Suprapubic skin (tissue), 4 donors: Measurements from ENCODE around the gene RPL27. TPM values are rescaled to one million over a fixed set of nuclear protein-coding genes. Genes with fewer than 3 reads are reported as not detected.

Experiments
- DNase-seq, 2 donors: peaks; one replicate each; pipeline ENCODE4 v3.0.0-alpha.2; 2019; ENCODE audit warnings: low spot score in 2 of 2
- H3K27ac ChIP-seq: fragments of 200-600 bp; sonication (generic); one replicate; pipeline ENCODE4 v1.5.1; 2019
- H3K27me3 ChIP-seq: fragments of 200-600 bp; sonication (generic); one replicate; pipeline ENCODE4 v1.5.1; 2019
- H3K36me3 ChIP-seq: fragments of 200-600 bp; sonication (generic); one replicate; pipeline ENCODE4 v1.5.1; 2019
- H3K4me1 ChIP-seq: fragments of 200-600 bp; sonication (generic); one replicate; pipeline ENCODE4 v1.5.1; 2019
- H3K4me3 ChIP-seq: fragments of 200-600 bp; sonication (generic); one replicate; pipeline ENCODE4 v1.5.1; 2019; ENCODE audit warnings: mild to moderate bottlenecking
- H3K9me3 ChIP-seq: fragments of 200-600 bp; sonication (generic); one replicate; pipeline ENCODE4 v1.5.1; 2019
- EP300 ChIP-seq: sonication (generic); formaldehyde crosslinking; IDR thresholded peaks from one replicate; pipeline ENCODE4 v1.6.1; 2017; ENCODE audit warnings: antibody characterized with exemption
- POLR2A ChIP-seq, 2 donors: fragments of 450-650 bp; IDR thresholded peaks; one replicate each; pipeline ENCODE4 v1.6.1; 2017; ENCODE audit warnings: antibody characterized with exemption in 2 of 2, mild to moderate bottlenecking in 2 of 2, moderate library complexity in 2 of 2
- POLR2AphosphoS5 ChIP-seq, 3 donors: sonication (generic); formaldehyde crosslinking; IDR thresholded peaks; one replicate each; pipeline ENCODE4 v1.6.1; 2017; ENCODE audit warnings: antibody characterized with exemption in 3 of 3
- WGBS: methylation state at CpG from one replicate; pipeline ENCODE4 v1.1.5; 2018; 5-methylcytosine and 5-hydroxymethylcytosine counted together
- total RNA-seq, 4 donors: library from RNA; depleted of rRNA; stranded (reverse); fragments of >200 nt; gene quantifications; one replicate each; pipeline ENCODE4 v1.1.0, GENCODE V29; 2016
- TF ChIP-seq, protein P1 (sequence below), 2 donors: fragments of 200-600 bp in 1 of 2; fragments of 450-650 bp in 1 of 2; sonication (generic) in 1 of 2; IDR thresholded peaks; one replicate each; pipeline ENCODE4 v1.5.1; 2016 to 2019; ENCODE audit warnings: antibody characterized with exemption in 2 of 2, mild to moderate bottlenecking in 1 of 2, moderate library complexity in 1 of 2

The RPL27 gene
- total RNA-seq, 4 donors from 2014 or later: 968 to 1,986 (median 1,251) TPM

DNA sequence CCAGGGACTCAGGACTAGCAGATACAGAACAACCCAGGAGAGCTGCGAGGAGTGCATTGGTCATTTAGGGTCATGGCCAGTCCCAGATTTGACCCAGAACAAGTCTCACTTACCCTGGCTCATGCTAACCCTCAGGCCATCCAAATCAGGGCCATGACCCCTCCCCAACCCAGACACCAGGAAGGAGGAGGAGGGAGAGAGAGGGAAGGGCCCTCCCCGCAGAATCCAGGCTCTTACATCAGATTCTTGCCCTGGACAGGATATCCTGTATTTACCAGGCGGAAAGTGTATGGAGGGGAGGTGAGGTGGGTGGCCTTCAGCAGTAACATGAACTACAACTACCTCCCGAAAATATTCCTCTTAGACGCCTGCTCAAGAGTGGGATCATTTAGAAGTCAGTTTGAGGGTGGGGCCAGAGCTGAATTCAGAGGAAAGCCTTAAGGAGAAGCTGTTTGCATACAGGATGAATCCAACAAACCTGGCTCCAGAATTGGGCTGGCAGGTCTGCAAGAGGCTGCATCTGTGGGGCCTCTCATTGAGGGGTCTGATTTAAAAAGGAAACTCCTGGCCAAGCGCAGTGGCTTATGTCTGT is 21.9 kb downstream of the RPL27 start:
- no peaks in the 10 kb centered on the region for H3K9me3 ChIP-seq
- no peak for DNase-seq
- peaks cover 26% of the 10 kb centered on the region for H3K36me3 ChIP-seq
- 54% methylated on average over 6 of the region's 6 CpGs for whole genome bisulfite sequencing
- H3K27me3 ChIP-seq: no peaks in the 10 kb centered on the region
- H3K4me3 ChIP-seq: peak overlapping the region; percentile 95
- no peak for TF ChIP-seq POLR2A (IDR thresholded peaks at IDR 0.05)
- no peak for TF ChIP-seq POLR2AphosphoS5 (IDR thresholded peaks at IDR 0.05)
- no peak for TF ChIP-seq EP300
- TF ChIP-seq, protein P1, sequence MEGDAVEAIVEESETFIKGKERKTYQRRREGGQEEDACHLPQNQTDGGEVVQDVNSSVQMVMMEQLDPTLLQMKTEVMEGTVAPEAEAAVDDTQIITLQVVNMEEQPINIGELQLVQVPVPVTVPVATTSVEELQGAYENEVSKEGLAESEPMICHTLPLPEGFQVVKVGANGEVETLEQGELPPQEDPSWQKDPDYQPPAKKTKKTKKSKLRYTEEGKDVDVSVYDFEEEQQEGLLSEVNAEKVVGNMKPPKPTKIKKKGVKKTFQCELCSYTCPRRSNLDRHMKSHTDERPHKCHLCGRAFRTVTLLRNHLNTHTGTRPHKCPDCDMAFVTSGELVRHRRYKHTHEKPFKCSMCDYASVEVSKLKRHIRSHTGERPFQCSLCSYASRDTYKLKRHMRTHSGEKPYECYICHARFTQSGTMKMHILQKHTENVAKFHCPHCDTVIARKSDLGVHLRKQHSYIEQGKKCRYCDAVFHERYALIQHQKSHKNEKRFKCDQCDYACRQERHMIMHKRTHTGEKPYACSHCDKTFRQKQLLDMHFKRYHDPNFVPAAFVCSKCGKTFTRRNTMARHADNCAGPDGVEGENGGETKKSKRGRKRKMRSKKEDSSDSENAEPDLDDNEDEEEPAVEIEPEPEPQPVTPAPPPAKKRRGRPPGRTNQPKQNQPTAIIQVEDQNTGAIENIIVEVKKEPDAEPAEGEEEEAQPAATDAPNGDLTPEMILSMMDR (IDR thresholded peaks at IDR 0.05): no peak
- peak overlapping the region; percentile 91 for H3K27ac ChIP-seq
- H3K4me1 ChIP-seq: peaks cover 67% of the 10 kb centered on the region

DNA sequence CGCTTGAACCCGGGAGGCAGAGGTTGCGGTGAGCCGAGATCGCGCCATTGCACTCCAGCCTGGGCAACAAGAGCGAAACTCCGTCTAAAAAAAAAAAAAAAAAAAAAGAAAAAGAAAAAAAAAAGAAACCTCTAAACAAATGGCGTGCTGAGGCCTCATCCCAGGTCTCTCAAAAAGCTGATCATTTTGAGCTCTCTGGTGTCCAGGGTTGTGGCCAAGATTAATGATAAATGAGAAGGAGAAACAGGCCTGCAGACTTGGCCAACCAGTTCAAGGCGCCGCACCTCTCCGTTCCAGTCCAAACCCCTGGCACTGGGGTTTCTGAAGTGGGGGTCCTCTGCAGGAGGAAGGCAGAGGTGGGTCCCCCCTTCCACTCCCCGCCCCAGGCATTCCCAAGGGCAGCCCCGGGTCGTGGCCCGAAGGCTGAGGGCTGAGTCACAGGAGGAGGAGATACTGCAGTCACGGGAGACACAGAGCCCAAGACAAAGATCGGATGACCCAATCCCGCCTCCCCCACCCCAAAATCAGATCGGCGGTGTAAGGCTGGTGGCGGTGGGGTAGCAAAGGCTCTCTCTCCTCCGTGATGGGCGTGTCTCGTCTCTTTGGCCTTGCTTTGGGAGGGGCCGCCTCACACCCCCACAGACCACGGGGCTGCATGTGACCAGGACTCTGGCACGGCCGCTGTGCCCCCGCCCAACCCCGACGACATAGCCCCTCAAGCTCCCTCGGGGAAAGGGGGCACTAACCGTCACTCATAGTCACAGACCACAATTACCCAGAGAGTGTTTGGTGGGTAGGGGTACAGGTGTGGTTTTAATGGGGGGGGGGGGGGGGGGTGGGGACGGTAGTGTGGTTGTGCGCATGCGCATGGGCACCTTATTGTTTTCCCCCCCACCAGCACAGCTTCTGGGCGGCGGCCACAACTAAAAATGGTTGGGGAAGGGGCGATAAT is 22.8 kb downstream of the RPL27 start:
- H3K9me3 ChIP-seq: no peaks in the 10 kb centered on the region
- H3K36me3 ChIP-seq: peaks cover 19% of the 10 kb centered on the region
- TF ChIP-seq POLR2AphosphoS5 (IDR thresholded peaks at IDR 0.05): peak in 2 of 3 donors; percentile 25 to 38
- TF ChIP-seq, protein P1 (IDR thresholded peaks at IDR 0.05): no peak
- TF ChIP-seq EP300: no peak
- TF ChIP-seq POLR2A (IDR thresholded peaks at IDR 0.05): peak in 1 of 2 donors; percentile 52
- H3K27ac ChIP-seq: peak overlapping the region; percentile 91
- peak; percentile 91 to 92 for DNase-seq
- WGBS: 32% methylated on average over 27 of the region's 40 CpGs
- H3K4me3 ChIP-seq: peak overlapping the region; percentile 95
- H3K4me1 ChIP-seq: peaks cover 65% of the 10 kb centered on the region
- no peaks in the 10 kb centered on the region for H3K27me3 ChIP-seq

DNA sequence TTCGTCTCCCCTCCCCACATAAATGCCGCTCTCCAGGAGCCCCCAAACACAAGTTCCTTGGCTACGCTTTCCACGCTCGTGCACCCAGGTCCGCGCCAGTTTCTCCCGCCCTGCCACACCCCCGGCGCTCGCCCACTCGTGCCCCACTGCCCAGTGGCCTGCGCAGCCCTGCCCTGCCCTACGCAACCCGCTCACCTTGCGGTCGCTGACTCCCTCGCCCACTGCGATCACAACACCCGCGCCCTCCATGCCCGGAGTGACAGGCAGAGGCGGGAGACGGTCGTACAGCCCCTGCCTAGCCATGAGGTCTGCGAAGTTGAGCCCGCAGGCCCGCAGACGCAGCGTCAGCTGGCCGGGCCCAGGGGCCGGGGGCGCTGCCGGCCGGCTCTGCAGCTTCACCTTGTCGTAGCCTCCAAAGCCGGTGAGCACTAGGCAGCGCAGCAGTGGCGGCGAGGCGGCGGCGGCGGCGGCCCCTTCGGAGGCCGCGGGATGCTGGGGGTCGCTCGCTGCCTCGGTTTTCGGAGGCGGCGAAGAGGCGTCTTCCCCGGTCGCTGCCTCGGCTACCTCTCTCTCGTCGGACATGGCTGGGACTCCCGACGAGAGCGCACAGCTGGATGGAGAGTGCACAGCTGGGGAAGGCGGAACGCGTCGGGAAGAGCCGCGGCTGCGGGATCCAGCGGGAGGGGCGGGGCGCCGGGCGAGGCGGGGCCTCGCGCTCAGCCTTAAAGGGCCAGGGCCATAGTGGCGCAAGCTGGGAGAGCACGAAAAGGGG is 23.7 kb downstream of the RPL27 start, which contains the start of gene VAT1:
TSS of gene VAT1 (minus strand) at position 645 of the 772 bp plus-strand sequence. CDS start at position 582, 63 bp downstream.
- Histone ChIP-seq H3K9me3 (no peaks in the 10 kb centered on the region), H3K4me1 (peaks cover 56% of the 10 kb centered on the region), H3K4me3 (peak within 1 kb of the TSS; percentile 95), H3K27ac (peak within 1 kb of the TSS; percentile 91), H3K36me3 (peaks cover 11% of the 10 kb centered on the region), H3K27me3 (no peaks in the 10 kb centered on the region)
- WGBS: 1% methylated on average over 54 of the region's 80 CpGs
- peak in 1 of 2 donors; percentile 83 for DNase-seq
- TF ChIP-seq POLR2AphosphoS5 (IDR thresholded peaks at IDR 0.05): no peak
- no peak for TF ChIP-seq EP300
- TF ChIP-seq, protein P1 (IDR thresholded peaks at IDR 0.05): no peak
- peak in 1 of 2 donors; percentile 45 for TF ChIP-seq POLR2A (IDR thresholded peaks at IDR 0.05)

DNA sequence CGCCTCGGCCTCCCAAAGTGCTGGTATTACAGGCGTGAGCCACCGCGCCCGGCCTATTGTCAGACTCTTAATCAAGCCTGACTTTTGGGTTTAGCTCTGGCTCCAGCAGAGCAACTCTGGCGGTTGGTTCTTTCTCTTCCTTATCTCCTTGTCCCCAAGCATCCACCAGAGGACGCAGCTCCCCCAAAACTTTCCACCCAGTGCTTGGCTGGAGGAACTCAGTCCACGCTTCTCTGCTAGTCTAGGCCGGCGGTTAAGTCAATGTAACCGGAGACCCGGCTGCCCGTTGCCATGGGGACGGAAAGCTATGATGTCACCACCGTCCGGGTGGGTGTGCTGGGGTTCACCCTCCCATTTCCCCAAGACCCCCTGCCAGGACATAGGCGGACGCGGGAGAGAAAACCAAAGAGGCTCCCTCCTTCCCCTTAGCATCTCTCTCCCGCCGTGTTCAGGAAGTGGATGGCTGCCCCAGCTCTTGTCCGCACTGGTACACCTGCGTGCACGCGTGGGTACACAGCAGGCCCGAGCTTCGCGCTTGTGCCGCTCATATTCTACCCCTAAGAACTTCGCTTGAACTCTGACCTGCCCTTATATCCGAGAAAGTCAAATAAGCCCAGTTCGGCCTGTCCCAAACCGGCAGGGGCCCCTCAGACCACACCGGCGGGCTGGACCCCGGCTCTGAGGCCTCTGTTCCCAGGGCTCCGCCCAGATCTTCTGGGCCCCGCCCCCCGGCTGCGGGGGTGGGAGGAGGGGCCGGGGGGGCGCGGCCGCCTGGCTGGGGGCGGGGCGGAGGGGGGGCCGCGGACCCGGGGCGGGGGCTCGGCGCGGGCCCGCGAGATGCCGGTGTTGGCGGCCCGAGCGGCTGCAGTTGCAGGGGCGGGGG is 26.4 kb downstream of the RPL27 start, which contains the start of gene RND2:
TSS of gene RND2 (plus strand) at position 825 of the 883 bp plus-strand sequence. CDS start 117 bp downstream, outside the sequence.
- DNase-seq: peak; percentile 93 to 94
- TF ChIP-seq POLR2AphosphoS5 (IDR thresholded peaks at IDR 0.05) (peak in 1 of 3 donors; percentile 35), POLR2A (IDR thresholded peaks at IDR 0.05) (no peak), EP300 (no peak)
- TF ChIP-seq, protein P1 (IDR thresholded peaks at IDR 0.05): peak; percentile 66 to 70
- Histone ChIP-seq H3K9me3 (no peaks in the 10 kb centered on the region), H3K27me3 (no peaks in the 10 kb centered on the region), H3K27ac (peak within 1 kb of the TSS; percentile 49), H3K4me3 (peak within 1 kb of the TSS; percentile 48), H3K36me3 (no peaks in the 10 kb centered on the region), H3K4me1 (peaks cover 38% of the 10 kb centered on the region)
- WGBS: under 1% methylated on average over 40 of the region's 61 CpGs
